PC-3 (cell line): Measurements from ENCODE around the gene DDX39B. TPM values are rescaled to one million over a fixed set of nuclear protein-coding genes. Genes with fewer than 3 reads are reported as not detected.

ENCODE experiments used
- ATAC-seq: fragments of 200-7000 bp; cut with Tn5 transposase; 2 replicates; pipeline ENCODE4 v1.9.1; 2020; ENCODE audit warnings: mild to moderate bottlenecking, moderate library complexity
- BruUV-seq: library from RNA; stranded (reverse); fragments of 400-500 nt; replicated peaks from 2 replicates; lab custom pipeline; 2021; lab: Mats Ljungman, UMichigan
- CTCF ChIA-PET: fragments of 300-600 bp; sonication (Branson Sonifier 250); formaldehyde crosslinking; loops from one replicate; lab custom pipeline; 2022; ENCODE audit warnings: antibody characterized with exemption; lab: Charles Lee
- POLR2A ChIA-PET: fragments of 300-600 bp; sonication (Branson Sonifier 250); formaldehyde crosslinking; loops from one replicate; lab custom pipeline; 2022; ENCODE audit warnings: antibody characterized with exemption; ENCODE audit not compliant: unreplicated experiment; lab: Charles Lee
- DNase-seq: peaks from one replicate; pipeline ENCODE4 v3.0.0-alpha.2; 2015
- H2AFZ ChIP-seq: fragments of 300-600 bp; sonication (generic); 2 replicates; pipeline ENCODE4 v1.6.0; 2016; ENCODE audit warnings: antibody characterized with exemption, low read length
- H3F3A ChIP-seq: fragments of 300-600 bp; sonication (generic); one replicate; pipeline ENCODE4 v1.6.0; 2017; ENCODE audit warnings: antibody characterized with exemption, low read length, control low read depth, mild to moderate bottlenecking; ENCODE audit not compliant: unreplicated experiment
- H3K27ac ChIP-seq: fragments of 300-600 bp; sonication (generic); 2 replicates; pipeline ENCODE4 v1.5.1; 2016; ENCODE audit warnings: mild to moderate bottlenecking, low read length
- H3K27me3 ChIP-seq: fragments of 300-600 bp; sonication (generic); 2 replicates; pipeline ENCODE4 v1.6.1; 2016; ENCODE audit warnings: low read length, mixed read lengths
- H3K36me3 ChIP-seq: fragments of 300-600 bp; sonication (generic); 2 replicates; pipeline ENCODE4 v1.6.1; 2016; ENCODE audit warnings: low read depth, mixed run types, low read length, mixed read lengths
- H3K4me1 ChIP-seq: fragments of 300-600 bp; sonication (generic); 2 replicates; pipeline ENCODE4 v1.5.1; 2016; ENCODE audit warnings: low read length; ENCODE audit not compliant: insufficient read depth
- H3K4me2 ChIP-seq: fragments of 300-600 bp; sonication (generic); 2 replicates; pipeline ENCODE4 v1.6.0; 2016; ENCODE audit warnings: low read length
- H3K4me3 ChIP-seq: fragments of 300-600 bp; sonication (generic); 2 replicates; pipeline ENCODE4 v1.5.1; 2016; ENCODE audit warnings: mild to moderate bottlenecking, low read length, mixed read lengths
- H3K79me2 ChIP-seq: fragments of 300-600 bp; sonication (generic); 2 replicates; pipeline ENCODE4 v1.6.1; 2017; ENCODE audit warnings: low read length, mixed read lengths
- H3K9ac ChIP-seq: fragments of 300-600 bp; sonication (generic); 2 replicates; pipeline ENCODE4 v1.6.0; 2016; ENCODE audit warnings: mild to moderate bottlenecking, low read length
- H3K9me2 ChIP-seq: fragments of 300-600 bp; sonication (generic); replicated peaks from 2 replicates; pipeline ENCODE4 v1.6.1; 2016; ENCODE audit warnings: mixed run types, low read length, mixed read lengths
- H3K9me3 ChIP-seq: fragments of 300-600 bp; sonication (generic); 2 replicates; pipeline ENCODE4 v1.6.1; 2016; ENCODE audit warnings: low read length, mixed read lengths
- H4K20me1 ChIP-seq: fragments of 300-600 bp; sonication (generic); 2 replicates; pipeline ENCODE4 v1.6.1; 2016; ENCODE audit warnings: low read length, mixed read lengths
- EZH2 ChIP-seq: fragments of 300-600 bp; sonication (generic); IDR thresholded peaks from one replicate; pipeline ENCODE4 v1.6.1; 2017; ENCODE audit warnings: antibody characterized with exemption, mild to moderate bottlenecking, low read length; ENCODE audit not compliant: unreplicated experiment
- EZH2phosphoT487 ChIP-seq: fragments of 300-600 bp; sonication (generic); IDR thresholded peaks from 2 replicates; pipeline ENCODE4 v1.6.1; 2018; ENCODE audit warnings: mild to moderate bottlenecking, antibody characterized with exemption, low read length, borderline replicate concordance
- intact Hi-C: fragments of 100-400 bp; cut with micrococcal nuclease; formaldehyde crosslinking; loops from 2 replicates; pipeline ENCODE4 v1.9.0; 2023
- total RNA-seq: library from RNA; depleted of rRNA; stranded (reverse); fragments of >200 nt; gene quantifications from 2 replicates; pipeline ENCODE4 v1.2.3, GENCODE V29; 2014
- TF ChIP-seq, protein P1 (sequence below): fragments of 300-600 bp; sonication (generic); conservative IDR thresholded peaks from 2 replicates; pipeline ENCODE4 v1.5.1; 2017; ENCODE audit warnings: antibody characterized with exemption, low read depth, mild to moderate bottlenecking, low read length

The DDX39B gene
- total RNA-seq, 1 experiment from 2014 or later = 465 TPM

- Histone ChIP-seq H3K4me2 (no peak overlapping the region), H3F3A (no peaks in the 10 kb centered on the region), H3K79me2 (no peaks in the 10 kb centered on the region), H4K20me1 (no peaks in the 10 kb centered on the region), H3K9ac (no peak overlapping the region), H2AFZ (no peak overlapping the region), H3K9me2 (no peaks in the 10 kb centered on the region), H3K36me3 (no peaks in the 10 kb centered on the region), H3K27me3 (no peaks in the 10 kb centered on the region), H3K4me1 (no peaks in the 10 kb centered on the region), H3K4me3 (no peak overlapping the region), H3K27ac (no peak overlapping the region), H3K9me3 (no peaks in the 10 kb centered on the region)
- intact Hi-C loops = no loop called here
- no peak for DNase-seq
- no peak for TF ChIP-seq EZH2phosphoT487
- TF ChIP-seq, protein P1, sequence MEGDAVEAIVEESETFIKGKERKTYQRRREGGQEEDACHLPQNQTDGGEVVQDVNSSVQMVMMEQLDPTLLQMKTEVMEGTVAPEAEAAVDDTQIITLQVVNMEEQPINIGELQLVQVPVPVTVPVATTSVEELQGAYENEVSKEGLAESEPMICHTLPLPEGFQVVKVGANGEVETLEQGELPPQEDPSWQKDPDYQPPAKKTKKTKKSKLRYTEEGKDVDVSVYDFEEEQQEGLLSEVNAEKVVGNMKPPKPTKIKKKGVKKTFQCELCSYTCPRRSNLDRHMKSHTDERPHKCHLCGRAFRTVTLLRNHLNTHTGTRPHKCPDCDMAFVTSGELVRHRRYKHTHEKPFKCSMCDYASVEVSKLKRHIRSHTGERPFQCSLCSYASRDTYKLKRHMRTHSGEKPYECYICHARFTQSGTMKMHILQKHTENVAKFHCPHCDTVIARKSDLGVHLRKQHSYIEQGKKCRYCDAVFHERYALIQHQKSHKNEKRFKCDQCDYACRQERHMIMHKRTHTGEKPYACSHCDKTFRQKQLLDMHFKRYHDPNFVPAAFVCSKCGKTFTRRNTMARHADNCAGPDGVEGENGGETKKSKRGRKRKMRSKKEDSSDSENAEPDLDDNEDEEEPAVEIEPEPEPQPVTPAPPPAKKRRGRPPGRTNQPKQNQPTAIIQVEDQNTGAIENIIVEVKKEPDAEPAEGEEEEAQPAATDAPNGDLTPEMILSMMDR = no peak
- no peak for TF ChIP-seq EZH2
- ATAC-seq = no peak
- BruUV-seq = no TSS peak
- ChIA-PET POLR2A (no interaction called here), CTCF (no interaction called here)
Measured at GRCh38 chr6:31569861-31570536, 28.2 kb upstream of the DDX39B start.

- DNase-seq (no peak), ATAC-seq (no peak)
- ChIA-PET CTCF (no interaction called here), POLR2A (no interaction called here)
- intact Hi-C loops = no loop called here
- H3K4me2 ChIP-seq = no peak overlapping the region
- H3K4me1 ChIP-seq = no peaks in the 10 kb centered on the region
- H4K20me1 ChIP-seq = no peaks in the 10 kb centered on the region
- no peaks in the 10 kb centered on the region for H3F3A ChIP-seq
- H3K9me2 ChIP-seq = no peaks in the 10 kb centered on the region
- no TSS peak for BruUV-seq
- H3K27me3 ChIP-seq = no peaks in the 10 kb centered on the region
- no peak overlapping the region for H3K4me3 ChIP-seq
- no peaks in the 10 kb centered on the region for H3K9me3 ChIP-seq
- H2AFZ ChIP-seq = no peak overlapping the region
- H3K36me3 ChIP-seq = no peaks in the 10 kb centered on the region
- no peak overlapping the region for H3K9ac ChIP-seq
- TF ChIP-seq EZH2phosphoT487 (no peak), EZH2 (no peak)
- TF ChIP-seq, protein P1 = no peak
- H3K27ac ChIP-seq = no peak overlapping the region
- no peaks in the 10 kb centered on the region for H3K79me2 ChIP-seq
Measured at GRCh38 chr6:31568537-31568961, 26.7 kb upstream of the DDX39B start.

- Histone ChIP-seq H3K4me1 (peaks cover 6% of the 10 kb centered on the region), H3K9ac (no peak overlapping the region), H3K27ac (no peak overlapping the region), H3K4me3 (no peak overlapping the region), H2AFZ (no peak overlapping the region), H3K9me3 (no peaks in the 10 kb centered on the region), H4K20me1 (no peaks in the 10 kb centered on the region), H3K9me2 (no peaks in the 10 kb centered on the region), H3K27me3 (no peaks in the 10 kb centered on the region), H3F3A (no peaks in the 10 kb centered on the region), H3K79me2 (no peaks in the 10 kb centered on the region), H3K4me2 (no peak overlapping the region), H3K36me3 (no peaks in the 10 kb centered on the region)
- DNase-seq = no peak
- ChIA-PET CTCF (no interaction called here), POLR2A (no interaction called here)
- BruUV-seq = no TSS peak
- TF ChIP-seq EZH2phosphoT487 = no peak
- no peak for ATAC-seq
- intact Hi-C loops = no loop called here
Measured at GRCh38 chr6:31567531-31568370, 25.9 kb upstream of the DDX39B start.
